B cell (primary cell): Measurements from ENCODE around the gene NDUFS7. TPM values are rescaled to one million over a fixed set of nuclear protein-coding genes. Genes with fewer than 3 reads are reported as not detected.

Experiments used
- ATAC-seq: fragments of 200-7000 bp; cut with Tn5 transposase; one replicate; pipeline ENCODE4 v1.10.0; 2021; ENCODE audit warnings: low read depth, mild to moderate bottlenecking, moderate number of reproducible peaks, moderate library complexity
- CTCF ChIA-PET: fragments of 350-600 bp; sonication (Branson Sonifier 250); formaldehyde crosslinking; loops from one replicate; lab custom pipeline; 2021; ENCODE audit warnings: antibody characterized with exemption, inconsistent platforms; lab: Charles Lee
- POLR2A ChIA-PET: fragments of 350-600 bp; sonication (Branson Sonifier 250); formaldehyde crosslinking; loops from one replicate; lab custom pipeline; 2021; ENCODE audit warnings: antibody characterized with exemption; lab: Charles Lee
- DNase-seq: peaks from one replicate; pipeline ENCODE4 v3.0.0; 2013
- H2AFZ ChIP-seq: 2 replicates; pipeline ENCODE4 v1.6.1; 2012; ENCODE audit warnings: mild to moderate bottlenecking, low read depth, low read length; ENCODE audit not compliant: insufficient read depth, poor library complexity, severe bottlenecking
- H3K27ac ChIP-seq, 2 donors: 1 replicate in 1 of 2; 2 replicates in 1 of 2; pipeline ENCODE4 v1.5.1; 2012 to 2013; ENCODE audit warnings: low read length in 2 of 2, mild to moderate bottlenecking in 2 of 2, moderate library complexity in 1 of 2
- H3K27me3 ChIP-seq, 4 experiments: fragments of 200-600 bp in 1 of 4; sonication (generic) in 1 of 4; replicated peaks in 1 of 4; 1 replicate in 2 of 4; 2 replicates in 2 of 4; pipeline versions ENCODE4 v1.6.1 to v1.7.0; 2013 to 2016; ENCODE audit warnings: low read length in 3 of 4, mild to moderate bottlenecking in 2 of 4, mixed read lengths in 1 of 4, moderate library complexity in 1 of 4; ENCODE audit not compliant: insufficient read depth in 4 of 4, control insufficient read depth in 3 of 4; ENCODE audit errors: control extremely low read depth in 1 of 4
- H3K36me3 ChIP-seq, 2 experiments: replicated peaks in 1 of 2; 1 replicate in 1 of 2; 2 replicates in 1 of 2; pipeline versions ENCODE4 v1.6.1 to v1.7.1; 2013; ENCODE audit warnings: low read length in 1 of 2; ENCODE audit not compliant: insufficient read depth in 2 of 2, control insufficient read depth in 1 of 2; ENCODE audit errors: control extremely low read depth in 1 of 2, extremely low read depth in 1 of 2
- H3K4me1 ChIP-seq, 2 donors: fragments of 200-600 bp in 1 of 2; sonication (generic) in 1 of 2; 1 replicate in 1 of 2; 2 replicates in 1 of 2; pipeline versions ENCODE4 v1.5.1 to v1.6.1; 2013 to 2017; ENCODE audit warnings: low read length in 2 of 2; ENCODE audit not compliant: control insufficient read depth in 2 of 2, insufficient read depth in 2 of 2
- H3K4me2 ChIP-seq: replicated peaks from 2 replicates; pipeline ENCODE3; 2012; ENCODE audit warnings: mild to moderate bottlenecking, low read depth, low read length; ENCODE audit not compliant: poor library complexity, severe bottlenecking
- H3K4me3 ChIP-seq, 5 experiments: fragments of 200-600 bp in 1 of 5; sonication (generic) in 1 of 5; 1 replicate in 3 of 5; 2 replicates in 2 of 5; pipeline versions ENCODE4 v1.5.1 to v1.7.0; 2011 to 2016; ENCODE audit warnings: low read length in 4 of 5, mild to moderate bottlenecking in 4 of 5, low read depth in 2 of 5, control low read depth in 1 of 5, moderate library complexity in 1 of 5; ENCODE audit not compliant: insufficient read depth in 1 of 5; ENCODE audit errors: control extremely low read depth in 1 of 5, extremely low read depth in 1 of 5
- H3K79me2 ChIP-seq: fragments of 200-600 bp; sonication (generic); one replicate; pipeline ENCODE4 v1.6.0; 2016; ENCODE audit warnings: low read length; ENCODE audit not compliant: control insufficient read depth, insufficient read depth
- H3K9ac ChIP-seq: fragments of 200-600 bp; sonication (generic); 2 replicates; pipeline ENCODE4 v1.6.1; 2017; ENCODE audit warnings: mild to moderate bottlenecking, low read length, moderate library complexity
- H3K9me3 ChIP-seq, 3 donors: one replicate each; pipeline versions ENCODE4 v1.6.1 to v1.7.1; 2013; ENCODE audit warnings: low read length in 2 of 3; ENCODE audit not compliant: control insufficient read depth in 2 of 3, insufficient read depth in 1 of 3; ENCODE audit errors: control extremely low read depth in 1 of 3
- H4K20me1 ChIP-seq: 2 replicates; pipeline ENCODE4 v1.6.0; 2012; ENCODE audit warnings: mild to moderate bottlenecking, low read length; ENCODE audit not compliant: insufficient read depth, control insufficient read depth, poor library complexity, severe bottlenecking
- H3K27ac Mint-ChIP-seq: one replicate; pipeline ENCODE4 v1.8.0; 2021; ENCODE audit warnings: mixed read lengths
- H3K27me3 Mint-ChIP-seq: one replicate; pipeline ENCODE4 v1.8.0; 2021; ENCODE audit warnings: mixed read lengths
- H3K4me1 Mint-ChIP-seq: one replicate; pipeline ENCODE4 v1.8.0; 2021; ENCODE audit warnings: mixed read lengths
- H3K4me3 Mint-ChIP-seq: one replicate; pipeline ENCODE4 v1.8.0; 2021; ENCODE audit warnings: mixed read lengths
- H3K9me3 Mint-ChIP-seq: one replicate; pipeline ENCODE4 v1.8.0; 2022; ENCODE audit warnings: mixed read lengths; ENCODE audit not compliant: insufficient read depth
- EZH2 ChIP-seq: IDR thresholded peaks from 2 replicates; pipeline ENCODE4 v1.6.1; 2012; ENCODE audit warnings: borderline replicate concordance, low read depth, mild to moderate bottlenecking, moderate library complexity, low read length; ENCODE audit not compliant: insufficient read depth, poor library complexity, severe bottlenecking
- WGBS: methylation state at CpG from one replicate; pipeline ENCODE4 v1.1.5; 2013; ENCODE audit warnings: missing lambda C conversion rate; ENCODE audit not compliant: insufficient coverage; 5-methylcytosine and 5-hydroxymethylcytosine counted together
- intact Hi-C: fragments of 100-400 bp; cut with micrococcal nuclease; formaldehyde crosslinking; loops from one replicate; pipeline ENCODE4 v1.10.0; 2022
- polyA plus RNA-seq: library from polyadenylated mRNA; depleted of rRNA; stranded (reverse); fragments of >200 nt; gene quantifications from 2 replicates; pipeline ENCODE4 v1.2.3, GENCODE V29; 2012
- total RNA-seq, 2 donors: library from RNA; stranded (reverse); fragments of 120-200 nt in 1 of 2; gene quantifications; 1 replicate in 1 of 2; 2 replicates in 1 of 2; pipeline versions ENCODE4 v1.2.3 to v1.2.4, GENCODE V29; 2013 to 2022
- TF ChIP-seq, protein P1 (sequence below): fragments of 200-600 bp; IDR thresholded peaks from one replicate; pipeline ENCODE4 v1.8.0; 2022; ENCODE audit warnings: antibody characterized with exemption, mild to moderate bottlenecking

Gene NDUFS7
- total and polyA plus RNA-seq, 2 donors (not counting 1 experiment from before 2014, with no cell fraction given): 58.8 to 141 TPM

DNA sequence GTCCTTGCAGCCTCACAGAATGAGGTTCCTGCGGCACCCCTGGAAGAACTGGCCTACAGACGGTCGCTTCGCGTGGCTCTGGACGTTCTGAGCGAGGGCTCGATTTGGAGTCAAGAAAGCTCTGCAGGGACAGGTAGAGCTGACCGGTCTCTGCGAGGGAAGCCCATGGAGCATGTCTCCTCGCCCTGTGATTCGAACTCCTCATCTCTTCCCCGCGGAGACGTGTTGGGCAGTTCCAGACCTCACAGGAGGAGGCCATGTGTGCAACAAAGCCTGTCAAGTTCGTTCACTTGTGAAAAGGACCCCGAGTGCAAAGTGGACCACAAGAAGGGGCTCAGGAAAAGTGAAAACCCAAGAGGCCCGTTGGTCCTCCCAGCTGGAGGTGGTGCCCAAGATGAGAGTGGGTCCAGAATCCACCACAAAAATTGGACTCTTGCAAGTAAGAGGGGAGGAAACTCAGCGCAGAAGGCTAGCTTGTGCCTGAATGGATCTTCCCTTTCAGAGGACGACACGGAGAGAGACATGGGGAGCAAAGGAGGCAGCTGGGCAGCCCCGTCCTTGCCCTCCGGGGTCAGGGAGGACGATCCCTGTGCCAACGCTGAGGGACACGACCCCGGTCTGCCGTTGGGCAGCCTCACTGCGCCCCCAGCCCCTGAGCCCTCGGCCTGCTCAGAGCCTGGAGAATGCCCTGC lies 23.4 kb upstream of the NDUFS7 start:
- Histone ChIP-seq H4K20me1 (no peaks in the 10 kb centered on the region), H3K79me2 (peaks cover 15% of the 10 kb centered on the region), H3K36me3 (peaks cover 0 to 34% of the 10 kb centered on the region in 2 experiments), H3K9ac (no peak overlapping the region), H3K4me1 (peaks cover 26 to 32% of the 10 kb centered on the region in 2 donors), H3K9me3 (peaks cover 0 to 2% (median 0%) of the 10 kb centered on the region in 3 donors), H3K4me2 (no peak overlapping the region), H3K27ac (no peak overlapping the region), H2AFZ (no peak overlapping the region), H3K27me3 (no peaks in the 10 kb centered on the region), H3K4me3 (no peak overlapping the region)
- H3K4me1 Mint-ChIP-seq: peaks cover 41% of the 10 kb centered on the region
- no peaks in the 10 kb centered on the region for H3K27me3 Mint-ChIP-seq
- TF ChIP-seq EZH2: no peak
- TF ChIP-seq, protein P1, sequence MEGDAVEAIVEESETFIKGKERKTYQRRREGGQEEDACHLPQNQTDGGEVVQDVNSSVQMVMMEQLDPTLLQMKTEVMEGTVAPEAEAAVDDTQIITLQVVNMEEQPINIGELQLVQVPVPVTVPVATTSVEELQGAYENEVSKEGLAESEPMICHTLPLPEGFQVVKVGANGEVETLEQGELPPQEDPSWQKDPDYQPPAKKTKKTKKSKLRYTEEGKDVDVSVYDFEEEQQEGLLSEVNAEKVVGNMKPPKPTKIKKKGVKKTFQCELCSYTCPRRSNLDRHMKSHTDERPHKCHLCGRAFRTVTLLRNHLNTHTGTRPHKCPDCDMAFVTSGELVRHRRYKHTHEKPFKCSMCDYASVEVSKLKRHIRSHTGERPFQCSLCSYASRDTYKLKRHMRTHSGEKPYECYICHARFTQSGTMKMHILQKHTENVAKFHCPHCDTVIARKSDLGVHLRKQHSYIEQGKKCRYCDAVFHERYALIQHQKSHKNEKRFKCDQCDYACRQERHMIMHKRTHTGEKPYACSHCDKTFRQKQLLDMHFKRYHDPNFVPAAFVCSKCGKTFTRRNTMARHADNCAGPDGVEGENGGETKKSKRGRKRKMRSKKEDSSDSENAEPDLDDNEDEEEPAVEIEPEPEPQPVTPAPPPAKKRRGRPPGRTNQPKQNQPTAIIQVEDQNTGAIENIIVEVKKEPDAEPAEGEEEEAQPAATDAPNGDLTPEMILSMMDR: no peak
- no peak overlapping the region for H3K4me3 Mint-ChIP-seq
- CTCF ChIA-PET: interaction anchor here (1.0 kb wide), 1 partner anchor 9 kb away, joined by 3 read pairs; no protein-coding TSS in a partner anchor
- ATAC-seq (no peak), DNase-seq (no peak)
- H3K27ac Mint-ChIP-seq: no peak overlapping the region
- H3K9me3 Mint-ChIP-seq: no peaks in the 10 kb centered on the region
- POLR2A ChIA-PET: no interaction called here
- intact Hi-C loops: no loop called here
- WGBS: 94% methylated on average over 30 of the region's 30 CpGs

DNA sequence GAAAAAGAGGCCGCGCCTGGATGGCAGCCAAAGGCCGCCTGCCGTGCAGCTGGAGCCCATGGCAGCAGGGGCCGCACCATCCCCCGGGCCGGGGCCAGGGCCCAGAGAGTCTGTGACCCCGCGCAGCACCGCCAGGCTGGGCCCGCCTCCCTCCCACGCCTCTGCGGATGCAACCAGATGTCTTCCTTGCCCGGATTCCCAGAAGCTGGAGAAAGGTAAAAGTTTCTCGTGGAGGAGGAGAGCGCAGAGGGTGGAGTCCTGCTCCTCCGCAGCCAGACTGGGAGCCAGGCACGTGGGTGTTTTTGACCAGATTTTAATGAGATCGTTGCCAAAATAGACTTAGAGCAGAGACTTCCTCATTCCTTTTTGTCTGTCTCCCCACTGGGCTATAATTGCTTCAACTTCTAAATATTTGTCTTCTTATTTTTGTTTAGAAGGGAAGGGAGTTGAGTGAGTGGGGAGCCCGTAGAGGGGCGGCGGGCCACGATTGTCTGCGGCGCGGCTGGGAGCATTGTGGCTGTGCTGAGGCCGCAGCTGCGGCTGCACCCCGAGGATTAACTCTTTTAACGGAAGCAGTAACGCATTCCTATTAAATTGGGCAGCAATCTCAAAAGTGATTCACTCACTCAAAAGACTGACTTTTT lies 22.8 kb upstream of the NDUFS7 start:
- Histone ChIP-seq H4K20me1 (no peaks in the 10 kb centered on the region), H3K79me2 (peaks cover 13% of the 10 kb centered on the region), H3K4me1 (peaks cover 21 to 25% of the 10 kb centered on the region in 2 donors), H3K9ac (no peak overlapping the region), H3K36me3 (peaks cover 0 to 34% of the 10 kb centered on the region in 2 experiments), H3K4me2 (no peak overlapping the region), H3K4me3 (no peak overlapping the region), H3K9me3 (peaks cover 0 to 2% (median 0%) of the 10 kb centered on the region in 3 donors), H2AFZ (no peak overlapping the region), H3K27me3 (no peaks in the 10 kb centered on the region), H3K27ac (no peak overlapping the region)
- CTCF ChIA-PET: no interaction called here
- TF ChIP-seq, protein P1: no peak
- TF ChIP-seq EZH2: no peak
- Mint-ChIP-seq H3K27ac (no peak overlapping the region), H3K4me1 (peaks cover 35% of the 10 kb centered on the region), H3K9me3 (no peaks in the 10 kb centered on the region), H3K27me3 (no peaks in the 10 kb centered on the region), H3K4me3 (no peak overlapping the region)
- WGBS: 89% methylated on average over 27 of the region's 31 CpGs
- intact Hi-C loops: no loop called here
- DNase-seq (no peak), ATAC-seq (no peak)
- POLR2A ChIA-PET: no interaction called here
